ENCODE measurements around the gene ATP1A2. TPM values are rescaled to one million over a fixed set of nuclear protein-coding genes. Genes with fewer than 3 reads are reported as not detected.

Gene ATP1A2
- total RNA-seq, 3 donors from 2014 or later = 2.6 to 124 (median 4.0) TPM

DNA sequence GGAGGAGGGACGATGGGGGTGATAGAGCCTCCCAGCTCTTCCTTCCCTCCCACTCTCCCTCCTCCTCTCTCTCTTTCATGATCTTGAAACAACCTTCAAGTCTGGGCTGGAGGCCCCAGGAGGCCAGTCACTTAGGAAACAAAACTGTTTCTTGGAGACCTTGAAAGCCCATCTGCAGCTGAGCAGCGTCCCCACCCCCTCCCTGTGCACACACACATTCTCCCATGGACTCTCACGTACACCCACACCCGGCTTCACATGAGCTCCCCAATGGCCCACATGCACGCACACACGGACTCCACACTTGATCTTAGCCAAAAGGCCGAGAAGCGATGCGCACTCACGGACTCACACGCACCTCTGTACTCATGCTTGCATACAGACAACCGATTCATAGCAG lies 3.2 kb upstream of the ATP1A2 start:
- intact Hi-C loops (cut with DNase I, micrococcal nuclease) = no loop called here
- no peaks in the 10 kb centered on the region for H3K36me3 ChIP-seq (ENCODE audit: low read depth)
- DNase-seq (no peak), ATAC-seq (no peak)
- TF ChIP-seq, protein P1, sequence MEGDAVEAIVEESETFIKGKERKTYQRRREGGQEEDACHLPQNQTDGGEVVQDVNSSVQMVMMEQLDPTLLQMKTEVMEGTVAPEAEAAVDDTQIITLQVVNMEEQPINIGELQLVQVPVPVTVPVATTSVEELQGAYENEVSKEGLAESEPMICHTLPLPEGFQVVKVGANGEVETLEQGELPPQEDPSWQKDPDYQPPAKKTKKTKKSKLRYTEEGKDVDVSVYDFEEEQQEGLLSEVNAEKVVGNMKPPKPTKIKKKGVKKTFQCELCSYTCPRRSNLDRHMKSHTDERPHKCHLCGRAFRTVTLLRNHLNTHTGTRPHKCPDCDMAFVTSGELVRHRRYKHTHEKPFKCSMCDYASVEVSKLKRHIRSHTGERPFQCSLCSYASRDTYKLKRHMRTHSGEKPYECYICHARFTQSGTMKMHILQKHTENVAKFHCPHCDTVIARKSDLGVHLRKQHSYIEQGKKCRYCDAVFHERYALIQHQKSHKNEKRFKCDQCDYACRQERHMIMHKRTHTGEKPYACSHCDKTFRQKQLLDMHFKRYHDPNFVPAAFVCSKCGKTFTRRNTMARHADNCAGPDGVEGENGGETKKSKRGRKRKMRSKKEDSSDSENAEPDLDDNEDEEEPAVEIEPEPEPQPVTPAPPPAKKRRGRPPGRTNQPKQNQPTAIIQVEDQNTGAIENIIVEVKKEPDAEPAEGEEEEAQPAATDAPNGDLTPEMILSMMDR (IDR thresholded peaks at IDR 0.05) = no peak
- no peaks in the 10 kb centered on the region for H3K4me1 ChIP-seq (ENCODE audit: low read depth)
- no peak overlapping the region for H3K4me3 ChIP-seq
- H3K9me3 ChIP-seq = no peaks in the 10 kb centered on the region

DNA sequence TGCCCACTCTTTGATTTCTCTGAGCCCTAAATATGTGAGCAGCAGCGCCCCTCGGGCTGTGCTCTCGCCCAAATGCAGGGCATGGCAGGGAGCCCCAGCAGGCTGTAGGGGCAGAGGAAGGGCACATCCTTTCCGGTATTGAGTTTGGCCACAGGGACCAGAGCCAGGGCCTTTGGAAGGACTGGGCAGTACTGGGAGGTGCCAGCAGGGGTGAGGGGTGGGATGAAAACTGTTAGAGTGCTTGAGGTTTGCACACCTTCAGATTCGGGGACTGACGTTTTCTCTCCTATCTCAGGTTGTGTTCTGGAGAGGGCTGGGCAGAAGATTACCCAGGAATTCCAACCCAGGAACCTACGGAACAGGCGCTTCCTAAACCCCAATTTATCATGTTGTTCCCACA lies 2.2 kb upstream of the ATP1A2 start:
- Histone ChIP-seq H3K9me3 (no peaks in the 10 kb centered on the region), H3K36me3 (ENCODE audit: low read depth) (no peaks in the 10 kb centered on the region), H3K4me1 (ENCODE audit: low read depth) (no peaks in the 10 kb centered on the region), H3K4me3 (no peak overlapping the region)
- ATAC-seq (no peak), DNase-seq (no peak)
- intact Hi-C loops (cut with DNase I, micrococcal nuclease) = no loop called here
- TF ChIP-seq, protein P1 (IDR thresholded peaks at IDR 0.05) = no peak

DNA sequence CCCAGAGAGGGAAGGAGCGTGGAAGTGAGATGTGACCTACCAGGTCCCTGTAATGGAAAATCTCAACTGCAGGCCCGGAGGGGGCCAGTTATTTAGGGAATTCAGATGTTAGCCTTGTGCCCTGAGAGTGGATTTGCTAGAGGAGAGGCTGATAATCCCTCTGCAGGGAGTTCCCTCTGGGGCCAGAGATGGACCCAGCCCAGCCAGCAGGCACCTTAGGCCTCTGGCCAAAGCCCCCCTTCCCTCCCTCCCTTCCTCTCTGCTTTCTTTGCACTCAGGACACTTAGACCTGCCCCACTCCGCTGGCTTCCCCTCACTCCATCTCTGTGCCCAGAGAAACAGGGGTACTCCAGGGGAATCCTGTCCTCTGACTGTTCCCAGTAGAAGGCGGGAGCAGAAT lies 1.5 kb upstream of the ATP1A2 start:
- TF ChIP-seq, protein P1 (IDR thresholded peaks at IDR 0.05) = no peak
- H3K4me3 ChIP-seq = no peak overlapping the region
- no peaks in the 10 kb centered on the region for H3K36me3 ChIP-seq (ENCODE audit: low read depth)
- H3K9me3 ChIP-seq = no peaks in the 10 kb centered on the region
- no peaks in the 10 kb centered on the region for H3K4me1 ChIP-seq (ENCODE audit: low read depth)
- no peak for ATAC-seq
- intact Hi-C loops (cut with DNase I, micrococcal nuclease) = no loop called here
- DNase-seq = no peak

DNA sequence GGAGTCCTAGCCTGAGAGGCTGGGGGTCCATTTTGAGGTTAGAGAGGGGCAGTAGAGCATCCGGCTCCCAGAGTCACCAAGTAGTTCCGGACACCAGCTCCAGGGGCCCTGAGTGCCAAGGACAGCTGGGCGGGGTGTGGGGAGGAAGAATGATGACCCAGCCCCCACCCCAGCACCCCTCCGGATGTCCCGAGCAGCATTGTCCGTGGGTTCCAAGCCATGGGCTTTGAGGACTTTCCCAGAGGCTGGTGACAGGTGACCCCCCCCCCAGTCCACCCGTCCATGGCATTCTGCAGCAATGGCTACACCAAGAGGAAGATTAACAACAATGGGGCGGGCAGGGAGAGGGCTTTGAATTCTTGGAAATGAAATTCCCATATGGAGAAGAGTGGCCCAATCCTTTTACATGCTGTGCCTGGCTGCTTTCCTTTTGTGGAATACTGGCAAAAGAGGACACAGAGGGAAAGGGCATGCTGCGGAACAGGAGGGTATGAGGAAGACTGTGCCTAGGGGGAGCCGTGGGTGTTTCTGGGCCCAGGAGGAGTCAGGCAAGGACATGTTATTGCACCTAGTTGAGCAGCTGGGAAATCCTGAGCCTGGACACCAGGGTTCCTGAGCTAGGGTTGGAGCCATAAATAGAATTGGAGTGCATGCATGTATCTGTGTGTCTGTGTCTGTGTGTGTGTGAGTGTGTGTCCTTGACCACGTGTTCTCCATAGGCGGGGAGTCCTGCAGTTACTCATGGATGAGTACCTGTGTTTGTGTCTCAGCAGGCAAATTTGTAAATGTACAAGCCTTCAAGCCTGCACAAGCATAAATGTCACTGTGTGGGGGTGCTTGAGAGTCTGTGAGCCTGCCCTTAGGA lies 956 bp downstream of the ATP1A2 start:
- H3K36me3 ChIP-seq (ENCODE audit: low read depth) = no peaks in the 10 kb centered on the region
- DNase-seq (peak in 1 of 3 donors; percentile 21), ATAC-seq (no peak)
- intact Hi-C loops (cut with DNase I, micrococcal nuclease) = no loop called here
- H3K4me3 ChIP-seq = no peak overlapping the region
- no peaks in the 10 kb centered on the region for H3K9me3 ChIP-seq
- TF ChIP-seq, protein P1 (IDR thresholded peaks at IDR 0.05) = no peak
- H3K4me1 ChIP-seq (ENCODE audit: low read depth) = no peaks in the 10 kb centered on the region

DNA sequence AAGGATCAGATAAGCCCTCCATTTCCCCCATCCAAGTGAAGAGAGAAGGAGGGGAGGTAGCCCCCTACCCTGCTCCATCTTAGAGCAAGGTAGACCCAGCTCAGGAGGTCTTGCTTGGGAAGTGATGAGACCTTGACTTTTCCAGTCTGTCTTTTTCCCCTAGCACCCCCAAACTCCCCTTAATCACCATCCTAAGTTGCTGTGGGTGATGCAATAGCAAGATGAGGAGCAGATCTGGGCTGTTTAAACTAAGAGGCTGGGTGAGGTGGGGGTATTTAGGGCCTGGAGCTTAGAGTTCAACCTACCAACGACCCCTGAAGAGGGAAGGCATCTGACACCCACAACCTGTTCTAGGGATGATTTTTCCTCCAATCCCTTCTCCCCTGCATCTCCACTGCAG lies 1.7 kb downstream of the ATP1A2 start:
- DNase-seq (no peak), ATAC-seq (no peak)
- Histone ChIP-seq H3K9me3 (no peaks in the 10 kb centered on the region), H3K4me1 (ENCODE audit: low read depth) (no peaks in the 10 kb centered on the region), H3K36me3 (ENCODE audit: low read depth) (no peaks in the 10 kb centered on the region), H3K4me3 (no peak overlapping the region)
- TF ChIP-seq, protein P1 (IDR thresholded peaks at IDR 0.05) = no peak
- intact Hi-C loops (cut with DNase I, micrococcal nuclease) = no loop called here

Data from mucosa of descending colon (tissue), 3 donors.